ENCODE data around the gene SMYD5. TPM values are rescaled to one million over a fixed set of nuclear protein-coding genes. Genes with fewer than 3 reads are reported as not detected.

SMYD5 gene
- total RNA-seq, 1 experiment from 2014 or later, result 37.4 TPM

DNA sequence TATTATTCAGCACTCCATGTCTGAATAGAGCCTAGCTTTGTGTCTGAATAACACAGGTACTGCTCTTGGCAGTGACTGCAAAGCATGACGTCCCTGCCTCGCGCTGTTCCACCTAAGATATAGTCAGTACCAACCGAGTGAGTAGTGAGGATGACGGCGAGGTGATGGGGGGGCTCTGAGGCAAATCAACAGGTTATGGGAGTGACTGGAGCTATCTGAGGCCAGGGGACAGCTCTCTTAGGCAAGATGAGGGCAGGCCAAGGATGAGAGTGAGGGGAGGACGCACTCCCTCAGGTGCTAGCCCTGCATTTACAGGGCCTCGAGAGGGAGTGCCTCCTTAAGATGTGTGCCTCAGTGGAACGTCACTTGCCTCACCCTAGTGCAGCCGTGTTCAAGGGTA is 39.8 kb upstream of the SMYD5 start:
- Histone ChIP-seq H3K27ac (ENCODE audit: low read depth, low read length) (no peak overlapping the region), H3K9me3 (ENCODE audit: control insufficient read depth in 1 of 2, insufficient read depth in 1 of 2, low read depth in 1 of 2, low read length in 2 of 2) (no peaks in the 10 kb centered on the region), H3K4me2 (ENCODE audit: low read length) (no peak overlapping the region), H4K20me1 (ENCODE audit: insufficient read depth) (no peaks in the 10 kb centered on the region), H3K36me3 (ENCODE audit: control insufficient read depth in 1 of 2, insufficient read depth in 2 of 2, low read length in 2 of 2) (no peaks in the 10 kb centered on the region), H2AFZ (ENCODE audit: low read depth, low read length, poor library complexity, severe bottlenecking) (no peak overlapping the region), H3K4me1 (ENCODE audit: control insufficient read depth in 1 of 2, insufficient read depth in 2 of 2, low read length in 2 of 2) (peaks cover 9 to 14% of the 10 kb centered on the region in 2 experiments; a peak in 3 of 4 replicates), H3K9me2 (ENCODE audit: insufficient read depth) (no peaks in the 10 kb centered on the region), H3K27me3 (ENCODE audit: insufficient read depth, low read length) (no peaks in the 10 kb centered on the region), H3K4me3 (replicated peaks in 1 of 2; ENCODE audit: low read depth in 1 of 2, low read length in 2 of 2) (no peak overlapping the region), H3K9ac (ENCODE audit: low read length) (no peak overlapping the region), H3K79me2 (ENCODE audit: insufficient read depth, low read length) (no peaks in the 10 kb centered on the region)
- no peak for DNase-seq (ENCODE audit: low read depth, low spot score)
- CTCF ChIA-PET, result interaction anchor here (1.2 kb wide), 1 partner anchor 281 kb away, joined by 4 read pairs; no protein-coding TSS in a partner anchor
- RAD21 ChIA-PET (ENCODE audit: low non-redundant PET in 1 of 2, low total read pairs in 2 of 2, uncharacterized antibody in 2 of 2, unreplicated experiment in 2 of 2), result no interaction called here
- TF ChIP-seq ELF1 (IDR thresholded peaks at IDR 0.05; ENCODE audit: borderline replicate concordance, low read depth) (no peak), JUND (IDR thresholded peaks at IDR 0.05) (no peak), CBX3 (IDR thresholded peaks at IDR 0.05; ENCODE audit: low read depth) (no peak), TCF7L2 (IDR thresholded peaks at IDR 0.05; ENCODE audit: borderline replicate concordance, extremely low read depth, insufficient read depth, insufficient read length) (no peak), FOSL1 (IDR thresholded peaks at IDR 0.05; ENCODE audit: low read depth) (no peak), EGR1 (IDR thresholded peaks at IDR 0.05; ENCODE audit: low read depth) (no peak), RAD21 (IDR thresholded peaks at IDR 0.05; ENCODE audit: low read depth) (no peak), YY1 (IDR thresholded peaks at IDR 0.05; ENCODE audit: extremely low read depth, insufficient replicate concordance, low read depth, low read length) (no peak), POLR2A (IDR thresholded peaks at IDR 0.05; ENCODE audit: borderline replicate concordance, extremely low read depth, insufficient read depth, insufficient read length) (no peak), CEBPB (IDR thresholded peaks at IDR 0.05; ENCODE audit: low read depth) (no peak)
- TF ChIP-seq, protein P1, sequence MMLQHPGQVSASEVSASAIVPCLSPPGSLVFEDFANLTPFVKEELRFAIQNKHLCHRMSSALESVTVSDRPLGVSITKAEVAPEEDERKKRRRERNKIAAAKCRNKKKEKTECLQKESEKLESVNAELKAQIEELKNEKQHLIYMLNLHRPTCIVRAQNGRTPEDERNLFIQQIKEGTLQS (IDR thresholded peaks at IDR 0.05), result no peak
- POLR2A ChIA-PET, result no interaction called here
- ATAC-seq, result no peak
- BruUV-seq (replicated peaks), result no TSS peak
- intact Hi-C loops (cut with micrococcal nuclease), result no loop called here
